ENCODE data around the gene CADM1.

GRCh38 chr11:115368616-115369015 is 135.6 kb downstream of the CADM1 start:
- TF ChIP-seq POLR2A (IDR thresholded peaks at IDR 0.05), result no peak
- no peak for TF ChIP-seq CTCF (IDR thresholded peaks at IDR 0.05 in 4 of 5, conservative IDR thresholded peaks at IDR 0.05 in 1 of 5)

Data from gastrocnemius medialis (tissue), 4 donors.